GM12892 (cell line): ENCODE results near the gene CIAO1.

ENCODE experiments used
- POLR2A ChIP-seq: IDR thresholded peaks from 2 replicates; pipeline ENCODE4 v1.6.1; 2011; ENCODE audit warnings: low read depth, low read length, control low read depth
- TAF1 ChIP-seq: IDR thresholded peaks from 2 replicates; pipeline ENCODE4 v1.6.1; 2011; ENCODE audit warnings: low read depth, mild to moderate bottlenecking, control low read depth, low read length, borderline replicate concordance

DNA sequence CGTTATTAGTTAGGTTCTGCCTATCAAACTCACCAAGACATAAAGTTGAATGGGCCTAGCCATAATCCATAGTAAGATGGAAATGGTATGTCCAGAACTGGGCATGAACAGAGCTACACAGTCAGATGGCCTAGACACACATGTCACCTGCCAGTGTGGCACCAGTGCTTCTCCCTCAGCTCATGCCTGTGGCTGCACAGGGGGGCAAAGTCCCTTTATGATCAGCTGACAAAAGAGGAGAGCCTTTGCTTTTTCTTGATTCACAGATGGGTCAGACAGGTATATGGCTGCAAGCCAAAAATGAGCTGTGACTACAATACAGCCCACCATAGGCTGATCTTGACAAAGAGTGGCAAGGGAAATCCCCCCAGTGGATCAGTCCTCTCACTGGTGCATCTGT lies 29.1 kb upstream of the CIAO1 start:
- TF ChIP-seq POLR2A (no peak), TAF1 (no peak)
